CD14-positive monocyte (primary cell): ENCODE results near the gene MON2. TPM values are rescaled to one million over a fixed set of nuclear protein-coding genes. Genes with fewer than 3 reads are reported as not detected.

Experiments
- DNase-seq, 3 donors: peaks; one replicate each; pipeline ENCODE4 v3.0.0-alpha.2; 2011 to 2022
- H2AFZ ChIP-seq: 2 replicates; pipeline ENCODE4 v1.6.0; 2012; ENCODE audit warnings: mild to moderate bottlenecking, low read depth, low read length, inconsistent platforms; ENCODE audit not compliant: insufficient read depth, poor library complexity, severe bottlenecking
- H3K27ac ChIP-seq, 2 donors: 1 replicate in 1 of 2; 2 replicates in 1 of 2; pipeline ENCODE4 v1.5.1; 2012 to 2013; ENCODE audit warnings: low read length in 2 of 2, control low read depth in 1 of 2, inconsistent platforms in 1 of 2, low read depth in 1 of 2, mild to moderate bottlenecking in 1 of 2
- H3K27me3 ChIP-seq, 2 donors: one replicate each; pipeline versions ENCODE4 v1.6.0 to v1.6.1; 2011 to 2013; ENCODE audit warnings: low read length in 2 of 2; ENCODE audit not compliant: control insufficient read depth in 2 of 2, insufficient read depth in 2 of 2
- H3K36me3 ChIP-seq, 2 donors: replicated peaks in 1 of 2; 1 replicate in 1 of 2; 2 replicates in 1 of 2; pipeline versions ENCODE4 v1.5.1 to v1.6.1; 2012 to 2013; ENCODE audit warnings: low read length in 2 of 2, control low read depth in 1 of 2, inconsistent platforms in 1 of 2, mild to moderate bottlenecking in 1 of 2; ENCODE audit not compliant: insufficient read depth in 2 of 2, control insufficient read depth in 1 of 2
- H3K4me1 ChIP-seq, 2 donors: 1 replicate in 1 of 2; 2 replicates in 1 of 2; pipeline versions ENCODE4 v1.5.1 to v1.6.1; 2012 to 2013; ENCODE audit warnings: low read length in 2 of 2, control low read depth in 1 of 2, inconsistent platforms in 1 of 2, mild to moderate bottlenecking in 1 of 2, moderate library complexity in 1 of 2; ENCODE audit not compliant: insufficient read depth in 2 of 2, control insufficient read depth in 1 of 2
- H3K4me2 ChIP-seq: replicated peaks from 2 replicates; pipeline ENCODE3; 2012; ENCODE audit warnings: low read length, moderate library complexity, mild to moderate bottlenecking; ENCODE audit not compliant: poor library complexity, severe bottlenecking; ENCODE audit errors: extremely low read depth
- H3K4me3 ChIP-seq, 3 experiments: fragments of 200-600 bp in 1 of 3; sonication (generic) in 1 of 3; replicated peaks in 1 of 3; 1 replicate in 2 of 3; 2 replicates in 1 of 3; pipeline ENCODE4 v1.5.1; 2011 to 2013; ENCODE audit warnings: low read length in 3 of 3, mild to moderate bottlenecking in 3 of 3, control low read depth in 2 of 3, low read depth in 2 of 3, inconsistent platforms in 1 of 3, moderate library complexity in 1 of 3
- H3K79me2 ChIP-seq: 2 replicates; pipeline ENCODE4 v1.6.0; 2012; ENCODE audit warnings: mild to moderate bottlenecking, control low read depth, inconsistent platforms, low read length, moderate library complexity; ENCODE audit not compliant: insufficient read depth
- H3K9ac ChIP-seq: 2 replicates; pipeline ENCODE4 v1.6.0; 2017; ENCODE audit warnings: low read length, mild to moderate bottlenecking; ENCODE audit not compliant: insufficient read depth, poor library complexity, severe bottlenecking
- H3K9me3 ChIP-seq, 2 donors: replicated peaks in 1 of 2; 1 replicate in 1 of 2; 2 replicates in 1 of 2; pipeline versions ENCODE4 v1.5.1 to v1.6.1; 2012 to 2013; ENCODE audit warnings: low read length in 2 of 2, control low read depth in 1 of 2; ENCODE audit not compliant: control insufficient read depth in 1 of 2, insufficient read depth in 1 of 2
- H4K20me1 ChIP-seq: 2 replicates; pipeline ENCODE4 v1.6.0; 2012; ENCODE audit warnings: mild to moderate bottlenecking, low read length, control low read depth, moderate library complexity; ENCODE audit not compliant: insufficient read depth
- H3K27ac Mint-ChIP-seq, 7 donors: one replicate each; pipeline ENCODE4 v1.8.0; 2020; ENCODE audit warnings: mild to moderate bottlenecking in 7 of 7, mixed read lengths in 7 of 7, moderate library complexity in 6 of 7, inconsistent platforms in 2 of 7
- H3K27me3 Mint-ChIP-seq, 3 donors: one replicate each; pipeline ENCODE4 v1.8.0; 2021 to 2022; ENCODE audit warnings: low read depth in 3 of 3, mild to moderate bottlenecking in 3 of 3, mixed read lengths in 3 of 3, moderate library complexity in 3 of 3, inconsistent platforms in 1 of 3
- H3K36me3 Mint-ChIP-seq, 2 donors: one replicate each; pipeline ENCODE4 v1.8.0; 2020; ENCODE audit warnings: mixed read lengths in 2 of 2, inconsistent platforms in 1 of 2, mild to moderate bottlenecking in 1 of 2
- H3K4me1 Mint-ChIP-seq: one replicate; pipeline ENCODE4 v1.8.0; 2020; ENCODE audit warnings: mild to moderate bottlenecking, mixed read lengths
- H3K4me3 Mint-ChIP-seq, 2 donors: one replicate each; pipeline ENCODE4 v1.8.0; 2020; ENCODE audit warnings: mild to moderate bottlenecking in 2 of 2, mixed read lengths in 2 of 2, moderate library complexity in 1 of 2
- H3K9me3 Mint-ChIP-seq, 7 donors: one replicate each; pipeline ENCODE4 v1.8.0; 2020 to 2022; ENCODE audit warnings: mixed read lengths in 7 of 7, mild to moderate bottlenecking in 6 of 7, moderate library complexity in 6 of 7, inconsistent platforms in 2 of 7
- WGBS: methylation state at CpG from one replicate; pipeline ENCODE4 v1.1.5; 2013; ENCODE audit warnings: missing lambda C conversion rate; ENCODE audit not compliant: insufficient coverage; 5-methylcytosine and 5-hydroxymethylcytosine counted together
- intact Hi-C, 2 donors: fragments of 100-400 bp; cut with micrococcal nuclease; formaldehyde crosslinking; loops; one replicate each; pipeline versions ENCODE4 v1.15.0 to v1.15.1; 2023
- polyA plus RNA-seq, 3 donors: library from polyadenylated mRNA; depleted of rRNA in 1 of 3; unstranded in 2 of 3; stranded (reverse) in 1 of 3; fragments of 300-500 nt in 2 of 3; fragments of >200 nt in 1 of 3; fragmentation: Illumina TruSeq in 2 of 3; gene quantifications; 1 replicate in 2 of 3; 2 replicates in 1 of 3; pipeline ENCODE4 v1.2.3, GENCODE V29; 2012 to 2021
- TF ChIP-seq, protein P1 (sequence below): fragments of 200-600 bp; IDR thresholded peaks from one replicate; pipeline ENCODE4 v1.8.0; 2022; ENCODE audit warnings: antibody characterized with exemption, mild to moderate bottlenecking

Gene MON2
- polyA plus RNA-seq, 3 donors, result 6.8 to 17.0 (median 9.6) TPM

DNA sequence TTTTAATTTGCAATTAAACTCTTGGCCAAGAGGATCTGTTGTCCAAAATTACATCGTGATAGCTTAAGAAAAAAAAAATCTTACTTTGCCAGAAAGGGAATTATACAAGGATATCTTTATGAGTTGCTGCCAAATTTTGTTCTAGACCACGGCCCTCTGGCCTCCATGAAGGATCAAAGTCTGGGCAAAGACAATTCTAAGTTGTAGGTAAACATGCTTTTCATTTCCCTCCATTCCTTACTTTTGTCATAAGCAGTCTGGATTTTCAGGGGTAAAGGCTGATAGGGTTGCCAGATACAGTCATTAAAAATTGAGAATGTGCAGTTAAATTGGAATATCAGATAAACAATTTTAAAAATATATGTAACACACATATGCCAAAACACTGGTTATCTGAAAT, 135.1 kb downstream of the MON2 start:
- Mint-ChIP-seq H3K4me1 (peaks cover 35% of the 10 kb centered on the region), H3K36me3 (peaks cover 0 to 7% of the 10 kb centered on the region in 2 donors), H3K4me3 (peak overlapping the region; percentile 58 to 89), H3K27me3 (peaks cover 0 to 2% (median 0%) of the 10 kb centered on the region in 3 donors), H3K9me3 (no peaks in the 10 kb centered on the region), H3K27ac (peak overlapping the region; percentile 58 to 100 (median 99))
- Histone ChIP-seq H2AFZ (peak overlapping the region; percentile 76), H3K79me2 (peaks cover 34% of the 10 kb centered on the region), H3K27ac (peak overlapping the region in 1 of 2 donors; percentile 99), H3K27me3 (no peaks in the 10 kb centered on the region), H3K36me3 (no peaks in the 10 kb centered on the region), H3K4me3 (peak overlapping the region; percentile 54 to 86 (median 58)), H3K9ac (peak overlapping the region; percentile 99), H3K4me1 (peaks cover 16 to 30% of the 10 kb centered on the region in 2 donors), H3K9me3 (no peaks in the 10 kb centered on the region), H4K20me1 (no peaks in the 10 kb centered on the region), H3K4me2 (peak overlapping the region; percentile 81)
- no CpG with 5 or more reads among the region's 2 CpGs for WGBS
- TF ChIP-seq, protein P1, sequence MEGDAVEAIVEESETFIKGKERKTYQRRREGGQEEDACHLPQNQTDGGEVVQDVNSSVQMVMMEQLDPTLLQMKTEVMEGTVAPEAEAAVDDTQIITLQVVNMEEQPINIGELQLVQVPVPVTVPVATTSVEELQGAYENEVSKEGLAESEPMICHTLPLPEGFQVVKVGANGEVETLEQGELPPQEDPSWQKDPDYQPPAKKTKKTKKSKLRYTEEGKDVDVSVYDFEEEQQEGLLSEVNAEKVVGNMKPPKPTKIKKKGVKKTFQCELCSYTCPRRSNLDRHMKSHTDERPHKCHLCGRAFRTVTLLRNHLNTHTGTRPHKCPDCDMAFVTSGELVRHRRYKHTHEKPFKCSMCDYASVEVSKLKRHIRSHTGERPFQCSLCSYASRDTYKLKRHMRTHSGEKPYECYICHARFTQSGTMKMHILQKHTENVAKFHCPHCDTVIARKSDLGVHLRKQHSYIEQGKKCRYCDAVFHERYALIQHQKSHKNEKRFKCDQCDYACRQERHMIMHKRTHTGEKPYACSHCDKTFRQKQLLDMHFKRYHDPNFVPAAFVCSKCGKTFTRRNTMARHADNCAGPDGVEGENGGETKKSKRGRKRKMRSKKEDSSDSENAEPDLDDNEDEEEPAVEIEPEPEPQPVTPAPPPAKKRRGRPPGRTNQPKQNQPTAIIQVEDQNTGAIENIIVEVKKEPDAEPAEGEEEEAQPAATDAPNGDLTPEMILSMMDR, result no peak
- no peak for DNase-seq
- intact Hi-C loops, result loop anchor here in 1 of 2 donors (5.0 kb wide), 3 partner anchors 131 to 389 kb away; no protein-coding TSS in a partner anchor

DNA sequence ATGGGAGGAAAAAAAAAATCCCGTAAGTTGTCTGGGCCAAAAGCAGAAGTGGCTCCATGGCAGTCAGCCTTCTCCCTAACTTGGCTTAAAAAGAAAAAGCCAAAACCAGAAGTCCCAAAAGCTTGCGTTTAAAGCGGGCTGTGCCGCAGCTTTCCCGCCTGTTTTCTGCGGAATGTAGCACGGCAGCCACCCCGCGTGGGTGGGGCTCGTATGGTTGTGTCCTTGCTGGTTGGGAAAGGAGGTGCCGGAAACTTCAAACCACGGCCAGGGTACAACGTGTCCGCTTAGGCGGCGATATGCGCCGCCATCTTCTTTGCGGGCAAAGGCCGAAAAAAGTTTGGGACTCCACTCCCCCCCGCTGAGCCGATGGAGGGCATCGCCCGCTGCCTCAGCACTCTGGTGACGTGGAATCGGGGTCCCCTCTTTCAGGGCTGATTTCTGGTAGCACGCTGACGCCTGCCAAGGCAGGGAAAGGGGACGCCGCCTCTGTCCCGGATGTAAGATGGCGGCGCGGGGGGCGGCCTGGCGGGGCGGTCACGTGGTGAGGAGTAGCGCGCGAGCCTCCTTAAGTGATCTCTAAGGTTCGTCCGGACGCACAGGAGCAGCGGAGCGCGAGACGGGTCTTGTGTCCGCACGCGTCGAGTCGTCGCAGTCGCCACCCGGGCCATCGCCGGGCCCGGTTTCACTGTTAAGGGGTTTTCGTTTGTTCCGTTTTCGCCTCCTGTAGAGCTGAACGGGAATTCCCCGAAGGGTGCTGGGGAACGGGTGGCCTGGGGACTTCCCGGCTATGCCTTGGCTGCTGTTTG, 135.8 kb downstream of the MON2 start:
- Histone ChIP-seq H2AFZ (peak overlapping the region; percentile 76), H3K4me1 (peaks cover 16 to 30% of the 10 kb centered on the region in 2 donors), H3K79me2 (peaks cover 41% of the 10 kb centered on the region), H3K4me2 (peak overlapping the region; percentile 81), H3K4me3 (peak overlapping the region; percentile 54 to 86 (median 58)), H4K20me1 (no peaks in the 10 kb centered on the region), H3K36me3 (no peaks in the 10 kb centered on the region), H3K9ac (peak overlapping the region; percentile 99), H3K9me3 (no peaks in the 10 kb centered on the region), H3K27ac (peak overlapping the region; percentile 99), H3K27me3 (no peaks in the 10 kb centered on the region)
- WGBS, result under 1% methylated on average over 65 of the region's 66 CpGs
- Mint-ChIP-seq H3K27me3 (peaks cover 0 to 2% (median 0%) of the 10 kb centered on the region in 3 donors), H3K9me3 (no peaks in the 10 kb centered on the region), H3K4me1 (peaks cover 37% of the 10 kb centered on the region), H3K36me3 (no peaks in the 10 kb centered on the region), H3K4me3 (peak overlapping the region; percentile 89 to 94), H3K27ac (peak overlapping the region; percentile 99 to 100 (median 99))
- TF ChIP-seq, protein P1, result no peak
- intact Hi-C loops, result loop anchor here in 1 of 2 donors (5.0 kb wide), 3 partner anchors 130 to 390 kb away; no protein-coding TSS in a partner anchor
- DNase-seq, result peak; percentile 82 to 95 (median 86)
